Measurements from ENCODE around the gene TSHZ2. TPM values are rescaled to one million over a fixed set of nuclear protein-coding genes. Genes with fewer than 3 reads are reported as not detected.
"Not testable (repeated sequence)": the region's sequence is repeated elsewhere in the genome, so short reads cannot be mapped to it uniquely, and the experiment has no call there.

The TSHZ2 gene
- total RNA-seq, 1 donor from 2014 or later: 10.1 TPM

- no peak for DNase-seq
These were observed 449.9 kb downstream of the TSHZ2 start for GRCh38 chr20:53422039-53422438.

DNA sequence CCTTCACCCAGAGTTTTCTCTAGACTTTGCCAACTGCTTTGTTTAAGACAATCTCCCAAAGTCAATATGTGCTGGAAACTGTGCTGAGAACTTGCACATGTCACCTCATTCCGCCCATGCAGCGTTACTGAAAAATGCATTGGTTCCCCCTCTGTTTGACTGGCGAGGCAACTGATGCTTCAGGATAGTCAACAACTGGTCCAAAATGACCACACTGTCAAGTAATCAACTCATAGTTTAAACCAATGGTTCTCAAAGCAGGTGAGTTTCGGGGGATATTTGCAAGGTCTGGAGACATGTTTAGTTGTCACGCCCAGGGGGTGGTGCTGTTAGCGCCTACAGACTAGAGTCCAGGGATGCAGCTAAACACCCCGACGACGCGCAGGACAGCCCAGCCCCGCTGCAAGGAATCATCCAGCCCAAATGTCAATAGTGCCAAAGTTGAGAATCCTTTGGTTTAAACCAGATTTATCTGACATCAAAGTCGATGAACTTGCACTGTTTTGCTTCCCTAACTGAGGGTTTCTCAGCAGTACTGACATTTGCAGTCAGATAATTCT is 451.5 kb downstream of the TSHZ2 start:
- DNase-seq: no peak

DNA sequence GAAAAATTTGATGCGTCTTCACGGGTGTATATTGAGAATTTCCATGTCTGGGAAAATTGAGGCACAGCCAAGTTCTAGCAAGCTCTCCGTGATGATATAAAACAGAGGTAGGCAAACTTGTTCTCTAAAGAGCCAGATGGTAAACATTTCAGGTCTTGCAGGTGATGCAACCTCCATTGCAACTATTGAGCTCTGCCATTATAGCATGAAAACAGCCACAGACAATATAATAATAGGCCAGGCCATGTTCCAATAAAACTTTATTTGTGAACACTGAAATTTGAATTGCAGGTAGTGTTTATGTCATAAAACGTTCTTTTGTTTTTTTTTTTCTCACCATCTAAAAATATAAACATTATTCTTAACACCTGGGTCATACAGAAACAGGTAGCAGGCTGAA is 453.3 kb downstream of the TSHZ2 start:
- DNase-seq: no peak

GRCh38 chr20:53425941-53426340 is 453.8 kb downstream of the TSHZ2 start:
- DNase-seq: no peak

DNA sequence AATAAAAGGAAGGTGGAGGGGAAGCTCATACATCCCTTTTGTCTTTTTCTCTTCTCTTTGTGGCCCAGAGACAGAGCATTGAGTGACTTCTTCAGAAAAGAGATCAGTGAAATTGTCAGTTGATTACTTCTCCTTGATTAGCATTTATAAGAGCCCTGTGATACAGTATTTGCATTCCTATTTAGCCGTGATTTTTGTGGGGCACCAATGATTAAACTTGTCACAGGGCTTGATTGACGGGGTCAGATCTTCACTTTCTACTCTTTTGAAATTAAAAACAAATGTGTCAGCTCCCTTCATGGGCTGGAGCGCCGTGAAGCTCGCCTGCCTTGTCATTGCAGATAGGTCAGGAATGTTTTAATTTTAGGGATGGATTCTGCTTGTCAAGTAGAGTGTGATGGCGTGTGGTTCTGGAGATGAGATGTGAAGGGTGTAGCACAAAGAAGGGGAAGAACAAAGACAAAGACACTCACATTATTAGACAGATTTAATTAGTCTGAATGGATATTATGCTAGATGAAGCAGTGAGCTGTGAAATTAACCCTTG is 454.7 kb downstream of the TSHZ2 start:
- DNase-seq: no peak

GRCh38 chr20:53427951-53428350 is 455.8 kb downstream of the TSHZ2 start:
- DNase-seq: no peak

DNA sequence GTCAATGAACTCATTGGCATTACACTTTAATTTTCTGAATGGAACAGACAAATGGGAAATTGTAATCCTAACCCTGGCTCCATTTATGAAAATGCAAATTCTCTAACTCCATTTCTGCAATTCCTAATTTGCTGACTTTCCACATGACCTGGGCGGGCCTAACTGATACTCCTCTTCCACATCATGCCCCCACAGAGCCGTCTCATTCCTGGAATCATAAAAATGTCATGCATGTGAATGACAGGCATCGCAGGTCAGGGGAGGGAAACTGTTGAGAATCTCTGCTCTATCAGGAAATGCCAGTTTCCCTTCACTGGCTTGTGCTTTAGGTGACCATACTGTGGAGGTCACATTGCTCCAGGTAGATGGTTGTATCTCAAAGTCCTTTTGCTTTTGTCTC is 456.4 kb downstream of the TSHZ2 start:
- DNase-seq: no peak

DNA sequence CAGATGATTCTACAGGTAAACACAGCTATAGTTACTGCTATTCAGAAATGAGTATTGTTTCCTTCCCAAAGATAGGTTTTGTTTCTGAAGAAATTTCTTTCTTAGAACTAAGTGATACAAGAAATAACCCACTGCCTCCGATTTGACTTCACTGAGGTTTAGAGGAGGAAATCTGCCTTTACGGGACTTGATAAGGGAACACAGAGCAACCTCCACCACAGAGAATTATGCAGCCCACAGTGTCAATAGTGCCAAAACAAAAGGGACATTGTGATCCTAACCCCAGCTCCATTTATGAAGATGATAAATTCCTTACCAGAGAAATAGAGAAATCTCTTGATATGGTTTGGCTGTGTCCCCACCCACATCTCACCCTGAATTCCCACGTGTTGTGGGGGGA is 456.8 kb downstream of the TSHZ2 start:
- no peak for DNase-seq

- no peak for DNase-seq
These were observed 462.5 kb downstream of the TSHZ2 start for GRCh38 chr20:53434662-53435061.

- DNase-seq: not testable (repeated sequence)
These were observed 464.8 kb downstream of the TSHZ2 start for GRCh38 chr20:53436927-53437326.

DNA sequence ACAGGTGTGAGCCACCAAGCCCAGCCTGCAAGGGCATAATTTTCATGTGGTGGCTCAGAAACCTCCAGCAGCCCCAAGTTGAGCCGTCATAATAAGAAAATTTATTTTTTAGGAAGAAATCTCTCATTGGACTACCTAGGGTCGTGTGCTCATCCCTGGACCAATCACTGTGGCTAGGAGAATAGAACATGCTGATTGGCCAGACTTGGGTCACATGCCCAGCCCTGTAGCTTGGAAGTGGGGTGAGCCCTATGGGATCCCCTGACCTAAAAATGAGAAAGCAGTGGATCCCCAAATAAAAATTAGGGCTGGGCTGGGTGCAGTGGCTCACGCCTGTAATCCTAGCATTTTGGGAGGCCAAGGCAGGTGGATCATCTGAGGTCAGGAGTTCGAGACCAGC is 466.2 kb downstream of the TSHZ2 start:
- DNase-seq: no peak

- DNase-seq: no peak
These were observed 466.9 kb downstream of the TSHZ2 start for GRCh38 chr20:53439046-53439445.

DNA sequence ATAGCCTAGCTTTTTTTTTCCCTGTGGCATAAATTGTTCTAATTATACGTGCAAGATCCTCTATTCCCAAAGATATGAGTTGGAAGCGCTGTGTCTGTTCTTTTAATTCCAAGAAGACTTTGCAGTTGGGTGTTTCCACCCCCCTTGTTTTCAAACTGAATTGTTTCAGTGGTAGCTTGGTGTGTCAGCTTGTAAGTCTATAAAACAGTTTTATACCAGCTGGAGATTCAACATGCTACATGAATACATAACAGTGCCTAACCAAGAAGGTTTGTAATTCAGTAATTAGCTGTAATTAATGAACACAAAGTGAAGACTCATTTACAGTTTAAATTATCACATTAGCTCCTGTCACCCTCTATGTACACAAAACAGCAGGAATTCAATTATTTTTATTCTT is 467.5 kb downstream of the TSHZ2 start:
- DNase-seq: no peak

- peak; percentile 52 for DNase-seq
These were observed 472.4 kb downstream of the TSHZ2 start for GRCh38 chr20:53444401-53445149.

DNA sequence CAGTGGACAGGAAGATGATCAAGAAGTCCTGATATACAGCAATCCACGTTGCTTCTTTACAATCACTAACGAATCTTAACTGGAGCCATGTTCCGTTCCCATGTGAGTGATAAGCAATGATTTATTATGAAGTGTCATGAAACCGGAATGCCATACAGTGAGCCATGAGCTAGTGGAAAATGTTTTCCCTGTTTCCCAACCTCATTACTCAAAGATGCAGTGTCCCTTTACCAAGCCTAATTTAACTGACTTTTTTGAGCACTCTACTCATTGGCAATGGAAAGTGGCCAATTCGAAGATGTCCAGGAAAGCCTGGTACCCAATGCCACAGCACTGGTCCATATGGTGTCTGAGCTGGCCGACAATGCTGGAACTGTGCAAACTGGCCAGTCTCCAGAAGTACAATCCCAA is 473.2 kb downstream of the TSHZ2 start:
- peak; percentile 84 for DNase-seq

GRCh38 chr20:53445932-53446331 is 473.8 kb downstream of the TSHZ2 start:
- no peak for DNase-seq

DNA sequence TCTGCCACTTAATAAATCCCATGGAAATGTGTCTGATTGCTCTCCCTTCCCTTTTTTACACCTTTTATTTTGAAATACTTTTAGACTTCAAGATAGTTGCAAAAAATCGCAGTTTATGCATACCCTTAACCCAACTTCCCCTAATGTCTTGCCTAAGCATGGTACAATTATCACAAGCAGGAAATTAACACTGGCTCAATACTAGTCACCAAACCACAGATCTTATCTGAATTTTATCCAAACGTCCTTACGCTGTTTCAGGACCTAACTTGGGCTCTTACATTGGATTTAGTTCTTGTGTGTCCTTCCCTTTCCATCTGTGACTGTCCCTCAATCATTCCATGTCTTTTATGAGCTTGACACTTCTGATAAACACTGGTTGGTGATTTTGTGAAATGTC is 475.2 kb downstream of the TSHZ2 start:
- DNase-seq: no peak

- DNase-seq: no peak
These were observed 476.3 kb downstream of the TSHZ2 start for GRCh38 chr20:53448426-53448825.

DNA sequence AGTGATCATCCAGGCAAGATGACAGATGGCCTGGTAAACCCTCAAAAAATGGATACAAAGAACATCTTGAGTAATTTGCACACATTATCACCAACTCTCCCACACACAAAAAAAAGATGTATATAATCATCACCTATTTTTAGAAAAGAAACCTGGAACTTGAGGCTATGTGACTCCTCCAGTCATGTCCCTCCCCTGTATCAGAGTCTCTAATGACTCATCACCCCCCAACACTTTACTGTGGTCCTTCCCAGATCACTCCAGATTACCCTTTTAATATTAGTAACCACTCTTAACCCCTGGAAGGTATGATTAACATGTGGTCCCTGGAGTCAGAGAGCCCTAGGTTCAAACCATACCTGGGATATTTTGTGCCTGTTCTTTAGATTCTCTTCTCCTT is 476.7 kb downstream of the TSHZ2 start:
- no peak for DNase-seq

- no peak for DNase-seq
These were observed 480.9 kb downstream of the TSHZ2 start for GRCh38 chr20:53453076-53453475.

DNA sequence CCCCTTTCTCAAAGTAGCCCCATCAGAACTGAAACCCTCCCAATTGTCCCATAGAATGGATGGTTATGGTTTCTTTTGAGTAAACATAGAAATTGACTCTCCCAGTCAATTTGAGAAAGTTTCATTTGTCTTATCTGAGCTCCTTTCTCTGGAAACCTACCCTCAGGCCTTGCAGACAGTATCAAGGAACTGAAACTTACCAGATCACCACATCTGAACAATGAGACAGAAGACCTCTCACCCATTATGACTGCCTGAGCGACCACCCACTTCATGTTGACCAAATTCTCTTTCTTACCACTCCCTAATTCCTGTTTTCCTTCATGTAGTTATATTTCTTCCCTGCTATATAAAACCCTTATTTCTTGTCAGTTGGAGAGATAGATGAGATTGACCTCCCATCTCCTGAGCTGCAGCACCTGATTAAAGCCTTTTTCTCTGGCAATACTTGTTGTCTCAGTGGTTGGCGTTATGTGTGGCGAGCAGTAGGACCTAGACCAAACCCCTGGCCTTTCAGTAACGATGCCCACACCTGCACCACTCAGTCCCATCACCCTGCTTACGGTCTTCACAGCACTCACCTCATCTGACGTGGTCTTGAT is 482.6 kb downstream of the TSHZ2 start:
- DNase-seq: no peak

DNA sequence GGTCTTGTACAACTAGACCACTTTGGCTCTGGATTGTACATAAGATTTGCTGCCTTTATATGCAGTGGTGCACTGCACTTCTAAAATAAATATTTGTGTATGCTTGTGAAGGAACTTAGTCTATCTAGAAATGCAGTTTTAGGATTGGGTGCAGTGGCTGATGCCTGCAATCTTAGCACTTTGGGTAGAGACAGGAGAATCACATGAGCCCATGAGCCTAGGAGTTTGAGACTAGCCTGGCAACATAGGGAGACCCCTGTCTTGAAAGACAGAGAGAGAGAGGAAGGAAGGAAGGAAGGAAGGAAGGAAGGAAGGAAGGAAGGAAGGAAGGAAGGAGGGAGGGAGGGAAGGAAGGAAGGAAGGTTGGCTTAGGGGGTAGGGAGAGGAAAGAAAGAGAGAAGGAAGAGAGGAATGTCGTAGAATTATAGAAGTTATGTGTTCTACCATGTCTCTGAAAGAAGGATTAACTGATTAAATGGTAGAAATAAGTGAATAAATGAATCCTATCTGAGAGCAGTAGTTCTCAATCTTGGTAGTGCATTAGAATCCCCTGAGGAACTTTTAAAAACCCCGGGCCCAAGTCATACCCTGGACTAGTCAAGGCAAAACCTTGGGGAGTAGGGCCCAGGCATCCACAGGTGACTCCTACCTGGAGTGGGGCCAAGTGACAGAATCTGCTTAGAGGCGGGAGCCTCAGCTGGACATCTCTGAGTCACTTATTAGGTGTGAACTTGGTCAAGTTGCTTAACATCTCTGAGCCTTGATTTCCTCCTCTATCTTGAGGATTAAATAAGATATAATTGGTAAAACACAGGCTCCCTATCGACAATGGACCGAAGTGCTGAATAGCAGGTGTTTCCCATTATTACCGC is 491.2 kb downstream of the TSHZ2 start:
- DNase-seq: no peak

DNA sequence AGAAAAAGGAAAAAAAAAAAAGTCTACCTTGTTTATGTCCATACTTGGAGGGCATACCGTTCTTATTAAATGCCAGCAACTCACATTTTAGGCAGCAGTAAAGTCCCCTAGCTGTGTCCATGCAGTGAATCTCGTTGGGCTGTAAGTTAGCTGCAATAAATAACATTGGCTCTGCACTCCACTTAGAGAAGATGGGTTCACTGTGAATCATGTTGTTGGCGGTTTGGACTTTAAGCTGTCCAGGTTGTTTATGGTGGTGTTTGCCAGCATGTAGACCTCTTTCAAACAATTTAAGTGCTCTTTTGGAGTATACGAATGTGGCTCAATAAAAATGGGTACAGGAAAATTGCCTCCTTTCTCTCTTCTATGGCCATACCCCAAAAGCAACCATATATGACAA is 494.1 kb downstream of the TSHZ2 start:
- no peak for DNase-seq

Measured in skin of body (tissue), 2 donors.